SK-N-MC (cell line): ENCODE measurements around the gene DDX20.

Source experiments
- DNase-seq: peaks from one replicate; pipeline ENCODE4 v3.0.0-alpha.2; 2011; ENCODE audit warnings: low read depth, low spot score
- H3K27ac ChIP-seq: fragments of 200-600 bp; sonication (generic); 2 replicates; pipeline ENCODE4 v1.5.1; 2016; ENCODE audit warnings: mixed run types
- H3K36me3 ChIP-seq: fragments of 200-600 bp; sonication (generic); 2 replicates; pipeline ENCODE4 v1.6.1; 2017; ENCODE audit warnings: antibody characterized with exemption, low read length, mixed read lengths; ENCODE audit not compliant: insufficient read depth
- H3K4me3 ChIP-seq: fragments of 200-600 bp; sonication (generic); 2 replicates; pipeline ENCODE4 v1.5.1; 2016
- H3K9ac ChIP-seq: fragments of 200-600 bp; sonication (generic); 2 replicates; pipeline ENCODE4 v1.8.0; 2017; ENCODE audit warnings: mixed run types, mixed read lengths; ENCODE audit not compliant: insufficient read length
- H3K9me3 ChIP-seq: fragments of 200-600 bp; sonication (generic); 2 replicates; pipeline ENCODE4 v1.6.1; 2017; ENCODE audit warnings: low read depth, mild to moderate bottlenecking, antibody characterized with exemption, low read length, moderate library complexity, mixed read lengths
- EZH2 ChIP-seq: fragments of 200-600 bp; sonication (generic); IDR thresholded peaks from one replicate; pipeline ENCODE4 v1.6.1; 2017; ENCODE audit warnings: antibody characterized with exemption
- FOXP2 ChIP-seq: optimal IDR thresholded peaks from 2 replicates; pipeline ENCODE3; 2011; ENCODE audit warnings: mild to moderate bottlenecking, moderate library complexity; ENCODE audit not compliant: insufficient read depth; ENCODE audit errors: extremely low read length, control extremely low read depth
- POLR2AphosphoS5 ChIP-seq: IDR thresholded peaks from 2 replicates; pipeline ENCODE4 v1.6.1; 2012; ENCODE audit warnings: mild to moderate bottlenecking, low read depth, low read length, borderline replicate concordance

DDX20 gene

DNA sequence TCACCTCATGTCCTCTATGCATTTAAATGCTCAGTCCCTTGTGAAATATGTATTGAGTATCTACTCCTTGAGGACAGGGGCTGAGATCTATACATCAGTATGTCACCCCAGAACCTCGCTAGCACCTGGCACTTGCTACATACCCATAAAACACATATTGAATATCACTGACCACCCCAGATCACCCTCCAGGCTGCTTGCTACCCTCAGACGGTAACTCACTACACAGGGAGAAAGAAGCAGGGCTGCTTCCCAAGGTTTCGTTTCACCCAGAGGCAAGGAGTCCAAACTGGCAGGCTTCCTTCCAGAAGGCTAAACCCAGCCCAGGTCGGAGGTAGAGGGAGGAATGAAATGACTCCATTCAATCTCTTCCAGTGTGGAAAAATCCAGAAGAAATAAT is 25.0 kb upstream of the DDX20 start:
- Histone ChIP-seq H3K27ac (no peak overlapping the region), H3K36me3 (no peaks in the 10 kb centered on the region), H3K4me3 (no peak overlapping the region), H3K9ac (no peak overlapping the region), H3K9me3 (no peaks in the 10 kb centered on the region)
- no peak for TF ChIP-seq EZH2
- TF ChIP-seq POLR2AphosphoS5 = no peak
- no peak for TF ChIP-seq FOXP2
- no peak for DNase-seq

DNA sequence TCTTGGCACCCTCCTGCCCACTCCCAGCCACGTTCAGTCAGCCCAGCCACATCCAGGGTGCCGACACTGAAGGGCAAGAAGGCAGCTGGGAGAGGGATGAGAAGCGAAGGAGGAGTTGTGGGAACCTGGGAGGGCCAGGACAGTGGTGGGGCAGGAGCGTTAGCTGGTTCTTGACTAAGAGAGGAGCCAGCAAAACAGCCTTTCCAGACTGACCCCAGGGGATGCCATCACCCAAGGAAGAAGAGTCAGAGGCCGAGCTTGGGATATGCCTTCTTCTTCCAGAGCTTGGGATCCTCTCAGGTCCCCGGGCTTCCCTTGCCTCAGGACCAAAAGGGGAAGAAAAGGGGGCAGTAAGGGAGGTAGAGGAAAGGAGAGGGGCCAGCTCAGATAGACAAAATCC is 23.7 kb upstream of the DDX20 start:
- no peak for DNase-seq
- Histone ChIP-seq H3K9ac (no peak overlapping the region), H3K27ac (no peak overlapping the region)

DNA sequence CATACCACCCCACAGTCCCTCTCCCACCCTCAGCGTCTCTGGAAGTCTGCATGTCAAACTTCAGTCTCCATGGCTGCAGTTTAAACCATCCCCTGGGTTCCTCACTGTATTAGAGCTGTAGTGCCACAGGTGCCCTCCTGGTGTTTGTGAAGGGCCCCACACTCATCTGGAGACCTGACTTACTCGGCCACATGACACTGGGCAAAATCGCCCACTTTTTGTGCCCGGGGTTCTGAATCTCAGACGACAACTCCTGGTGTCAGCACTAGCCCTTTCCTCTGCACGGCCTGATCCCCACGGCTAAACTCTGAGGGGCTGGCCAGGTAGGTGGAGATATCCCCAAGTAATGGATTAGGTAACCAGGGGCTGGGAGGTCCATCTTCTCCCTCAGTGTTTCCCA is 23.0 kb upstream of the DDX20 start:
- no peaks in the 10 kb centered on the region for H3K9me3 ChIP-seq
- H3K36me3 ChIP-seq = no peaks in the 10 kb centered on the region
- H3K27ac ChIP-seq = no peak overlapping the region
- DNase-seq = no peak
- H3K9ac ChIP-seq = no peak overlapping the region
- no peak for TF ChIP-seq EZH2
- TF ChIP-seq FOXP2 = no peak
- no peak for TF ChIP-seq POLR2AphosphoS5
- H3K4me3 ChIP-seq = no peak overlapping the region

More for the DNA sequence above, 23.7 kb upstream of the DDX20 start:
- Histone ChIP-seq H3K9me3 (no peaks in the 10 kb centered on the region), H3K36me3 (no peaks in the 10 kb centered on the region), H3K4me3 (no peak overlapping the region)
- TF ChIP-seq POLR2AphosphoS5 (no peak), EZH2 (no peak), FOXP2 (no peak)

DNA sequence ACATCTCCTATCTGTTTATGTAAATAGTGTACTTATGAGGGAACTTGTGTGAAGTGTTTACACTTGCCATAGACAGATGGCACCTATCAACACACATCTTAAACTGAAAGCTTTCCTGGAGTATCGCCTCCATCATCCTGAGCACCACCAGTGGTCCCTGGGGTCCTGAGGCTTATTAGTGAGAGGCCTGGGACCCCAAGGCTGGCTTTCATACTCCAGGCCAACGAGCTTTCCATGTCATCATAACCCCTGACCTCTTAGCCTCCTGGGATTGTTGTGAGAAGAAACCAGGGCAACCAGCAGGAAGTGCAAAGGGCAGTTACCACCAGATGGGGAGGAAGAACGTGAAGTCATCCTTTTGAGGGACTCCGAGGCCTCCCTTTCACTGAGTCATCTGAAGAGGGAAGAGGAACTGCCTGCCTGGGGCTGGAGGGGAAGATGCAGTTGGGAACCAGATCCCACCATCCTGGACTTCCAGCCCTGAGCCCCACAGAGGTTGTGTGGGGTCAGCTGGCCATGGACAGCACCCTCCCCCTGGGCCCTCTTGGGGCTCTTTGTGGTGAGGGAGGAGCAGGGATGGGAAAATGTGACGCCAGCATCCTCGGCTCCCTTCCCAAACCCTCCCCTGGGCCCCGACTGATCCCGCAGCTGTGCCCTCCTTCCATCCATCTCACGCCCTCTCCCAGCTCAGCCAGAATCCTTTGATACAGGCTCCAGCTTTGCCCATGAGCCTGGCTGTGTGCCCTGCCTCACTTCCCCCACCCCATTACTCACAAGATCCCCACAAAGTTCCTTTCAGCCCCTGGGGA is 22.3 kb upstream of the DDX20 start:
- no peaks in the 10 kb centered on the region for H3K36me3 ChIP-seq
- H3K9ac ChIP-seq = no peak overlapping the region
- no peak for TF ChIP-seq EZH2
- H3K27ac ChIP-seq = no peak overlapping the region
- H3K4me3 ChIP-seq = no peak overlapping the region
- no peaks in the 10 kb centered on the region for H3K9me3 ChIP-seq
- DNase-seq = no peak

DNA sequence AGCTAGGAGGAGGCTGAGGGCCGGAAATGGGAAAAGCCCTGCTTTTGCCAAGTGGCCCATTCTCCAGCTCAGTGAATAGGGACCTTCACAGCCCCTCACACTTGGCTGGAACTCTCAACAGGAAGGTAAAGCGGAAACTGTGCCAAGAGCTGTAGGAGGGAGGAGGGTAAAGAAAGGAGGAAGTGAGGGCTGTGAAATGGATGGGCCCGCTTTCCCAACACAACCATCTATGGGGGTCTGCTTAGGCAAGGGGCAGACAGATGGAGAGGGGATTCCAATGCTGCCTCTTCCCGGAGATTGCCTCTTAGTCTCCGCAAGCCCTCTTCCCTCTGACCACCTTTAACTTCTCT is 21.7 kb upstream of the DDX20 start:
- Histone ChIP-seq H3K36me3 (no peaks in the 10 kb centered on the region), H3K4me3 (no peak overlapping the region), H3K9me3 (no peaks in the 10 kb centered on the region), H3K27ac (no peak overlapping the region), H3K9ac (no peak overlapping the region)
- TF ChIP-seq FOXP2 = no peak
- TF ChIP-seq EZH2 = no peak
- no peak for TF ChIP-seq POLR2AphosphoS5
- no peak for DNase-seq

DNA sequence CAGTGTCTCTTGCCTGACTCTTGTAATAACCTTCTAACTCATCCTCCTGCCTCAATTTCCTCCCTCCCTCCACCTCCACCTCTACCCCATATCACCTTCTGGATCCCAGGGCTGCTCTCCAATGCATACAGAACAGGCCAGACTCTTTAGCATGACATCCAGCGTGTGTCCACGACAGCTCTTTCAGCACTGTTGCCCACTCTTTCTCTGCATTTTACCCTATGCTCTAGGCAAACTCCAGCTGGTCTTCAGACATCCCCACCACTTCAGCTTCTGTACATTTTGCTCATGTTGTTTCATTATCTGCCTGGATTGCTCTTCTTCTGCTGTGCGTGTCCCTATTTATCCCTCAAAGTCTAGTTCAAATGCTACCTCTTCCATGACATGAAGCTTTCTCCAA is 21.3 kb upstream of the DDX20 start:
- no peak for DNase-seq
- Histone ChIP-seq H3K36me3 (no peaks in the 10 kb centered on the region), H3K9ac (no peak overlapping the region), H3K27ac (no peak overlapping the region), H3K4me3 (no peak overlapping the region), H3K9me3 (no peaks in the 10 kb centered on the region)
- TF ChIP-seq FOXP2 (no peak), POLR2AphosphoS5 (no peak), EZH2 (no peak)

DNA sequence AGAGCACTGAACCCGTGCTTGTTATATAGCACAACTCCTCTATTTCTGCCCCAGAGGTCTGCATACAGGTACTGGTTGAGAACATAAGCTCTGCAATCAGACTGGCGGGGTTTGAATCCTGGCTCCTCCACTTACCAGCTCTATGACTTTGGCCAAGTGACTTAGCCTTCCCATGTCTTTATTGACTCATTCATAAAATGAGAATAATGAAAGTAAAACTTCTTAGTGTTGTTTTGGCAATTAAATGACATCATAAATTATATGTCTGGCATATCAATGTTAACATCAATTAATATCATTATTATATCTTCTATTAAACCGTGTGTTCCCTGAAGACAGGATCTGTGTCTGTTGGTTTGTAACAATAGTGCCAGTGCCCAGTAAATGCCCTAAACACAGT is 20.8 kb upstream of the DDX20 start:
- no peak overlapping the region for H3K27ac ChIP-seq
- TF ChIP-seq POLR2AphosphoS5 (no peak), EZH2 (no peak), FOXP2 (no peak)
- DNase-seq = no peak
- no peaks in the 10 kb centered on the region for H3K9me3 ChIP-seq
- H3K36me3 ChIP-seq = no peaks in the 10 kb centered on the region
- no peak overlapping the region for H3K9ac ChIP-seq
- H3K4me3 ChIP-seq = no peak overlapping the region

DNA sequence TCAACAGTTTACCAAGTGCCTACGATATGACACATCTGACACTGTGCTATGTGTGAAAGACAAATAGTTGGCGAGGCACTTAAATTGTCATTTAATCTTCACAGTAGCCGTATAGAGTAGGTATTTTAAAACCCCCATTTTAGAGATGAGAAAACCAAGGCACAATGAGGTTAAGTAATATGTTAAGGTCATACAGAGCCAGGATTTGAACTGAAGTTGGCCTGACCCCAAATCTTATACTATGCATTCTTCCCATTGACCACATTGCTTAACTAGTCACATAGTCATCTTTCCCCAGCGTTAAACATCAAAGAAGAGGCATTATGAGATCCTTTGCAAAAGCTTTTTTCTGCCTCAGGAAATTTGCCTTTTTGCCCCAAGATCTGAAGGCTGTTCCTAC is 20.4 kb upstream of the DDX20 start:
- Histone ChIP-seq H3K4me3 (no peak overlapping the region), H3K36me3 (no peaks in the 10 kb centered on the region), H3K9ac (no peak overlapping the region), H3K27ac (no peak overlapping the region), H3K9me3 (no peaks in the 10 kb centered on the region)
- TF ChIP-seq FOXP2 = no peak
- TF ChIP-seq EZH2 = no peak
- TF ChIP-seq POLR2AphosphoS5 = no peak
- no peak for DNase-seq

DNA sequence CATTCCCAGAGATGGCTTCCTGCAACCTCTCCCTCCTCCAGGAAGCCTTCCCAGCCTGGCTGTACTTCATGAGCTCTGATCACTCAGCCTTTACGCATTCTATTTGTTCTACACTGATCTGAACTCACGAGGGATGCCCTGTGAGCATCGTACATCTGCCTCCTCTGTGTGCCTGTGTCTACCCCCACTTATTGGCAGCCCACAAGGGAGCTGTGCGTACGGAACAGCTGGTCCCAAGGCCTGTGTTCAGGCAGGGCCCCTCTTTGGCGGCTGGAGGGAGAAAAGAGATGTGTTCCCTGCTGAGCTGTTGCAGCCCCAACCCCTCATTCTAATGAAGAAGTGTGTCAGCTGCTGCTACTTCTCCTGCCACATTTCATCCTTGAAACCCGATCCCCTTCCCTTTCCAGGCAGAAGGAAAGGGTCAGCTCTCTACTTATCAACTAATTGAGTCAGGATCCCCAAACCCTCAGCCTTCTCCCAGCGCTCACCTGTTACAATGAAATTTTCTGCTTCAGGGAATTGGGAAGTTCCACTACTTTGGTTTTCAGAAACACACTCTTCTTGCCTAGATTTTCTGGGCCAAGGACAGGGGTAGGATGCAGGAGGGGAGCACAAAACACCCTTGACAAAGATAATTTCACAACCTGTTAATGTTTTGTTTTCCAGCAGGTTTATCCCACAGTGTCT is 19.7 kb upstream of the DDX20 start:
- no peak overlapping the region for H3K4me3 ChIP-seq
- no peak overlapping the region for H3K27ac ChIP-seq
- H3K9ac ChIP-seq = no peak overlapping the region
- DNase-seq = no peak
- H3K36me3 ChIP-seq = no peaks in the 10 kb centered on the region
- TF ChIP-seq EZH2 (no peak), FOXP2 (no peak), POLR2AphosphoS5 (no peak)
- no peaks in the 10 kb centered on the region for H3K9me3 ChIP-seq
